ENCODE results near the gene TEX36. TPM values are rescaled to one million over a fixed set of nuclear protein-coding genes. Genes with fewer than 3 reads are reported as not detected.

TEX36 gene
- total and polyA plus RNA-seq, 2 of the 13 experiments (the other 11 are each of a cell fraction or from before 2014, with no cell fraction given) = not detected

DNA sequence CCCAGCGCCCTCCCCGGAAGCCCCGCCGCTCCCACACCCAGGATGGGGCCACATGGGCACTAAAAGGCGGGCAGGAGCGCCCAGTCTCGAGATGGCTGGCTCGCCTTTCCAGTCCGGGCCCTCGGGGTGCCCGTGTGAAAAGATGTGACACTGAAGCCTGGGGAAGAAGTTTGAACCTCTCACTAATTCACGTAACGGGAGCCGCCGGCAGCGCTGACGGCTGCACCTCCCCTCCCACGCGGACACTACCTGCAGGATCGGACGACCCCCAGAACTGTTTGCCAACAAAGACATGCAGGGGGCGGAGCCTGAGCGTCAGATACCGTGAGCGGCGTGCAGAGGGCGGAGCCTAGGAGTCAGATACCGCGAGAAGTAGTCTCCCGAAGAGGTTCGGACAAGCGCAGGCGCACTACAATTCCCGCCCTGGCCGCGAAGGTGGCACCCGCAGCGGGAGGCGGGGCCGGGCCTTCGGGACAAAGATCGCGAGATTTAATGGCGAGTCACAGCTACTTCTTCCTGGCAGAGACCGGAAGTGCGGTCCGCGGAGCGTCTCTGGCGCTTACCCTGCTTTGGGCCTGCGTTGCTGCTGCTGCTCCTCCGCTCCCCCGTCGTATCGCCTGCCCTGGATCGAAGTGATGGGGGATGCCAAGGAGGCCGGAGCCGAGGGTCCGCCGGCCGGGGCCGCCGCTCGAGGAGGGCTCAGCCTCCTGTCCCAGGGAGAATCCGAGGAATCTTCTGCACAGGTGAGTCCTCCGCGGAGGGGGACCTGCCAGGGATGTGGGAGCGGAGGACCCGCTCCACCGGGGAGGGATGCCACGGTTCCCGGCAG is 36.4 kb upstream of the TEX36 start, which contains the start of gene EDRF1 (continued):
- TF ChIP-seq ZNF670 (CRISPR knock-in tag; IDR thresholded peaks at IDR 0.05; ENCODE audit: borderline replicate concordance) = peak; percentile 76; the same call in 1 of the 2 replicates
- 0 out of 2 replicates have a peak, but pooled peaks have one; percentile 22 for TF ChIP-seq ZNF451 (CRISPR knock-in tag; IDR thresholded peaks at IDR 0.05)
- TF ChIP-seq, protein P1, sequence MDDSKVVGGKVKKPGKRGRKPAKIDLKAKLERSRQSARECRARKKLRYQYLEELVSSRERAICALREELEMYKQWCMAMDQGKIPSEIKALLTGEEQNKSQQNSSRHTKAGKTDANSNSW (CRISPR knock-in tag; IDR thresholded peaks at IDR 0.05; ENCODE audit: borderline replicate concordance) = 0 out of 2 replicates have a peak, but pooled peaks have one; percentile 29
- peak; percentile 74; the same call in 1 of the 2 replicates for TF ChIP-seq KDM5B (CRISPR knock-in tag; IDR thresholded peaks at IDR 0.05; ENCODE audit: borderline replicate concordance)
- peak; percentile 89 for TF ChIP-seq ZSCAN31 (CRISPR knock-in tag; IDR thresholded peaks at IDR 0.05; ENCODE audit: low read depth)
- TF ChIP-seq U2AF2 (IDR thresholded peaks at IDR 0.05; ENCODE audit: low read depth, low read length) = no peak
- peak; percentile 87; the same call in 2 of the 3 replicates for TF ChIP-seq MXI1 (IDR thresholded peaks at IDR 0.05; ENCODE audit: borderline replicate concordance, low read depth, low read length)
- TF ChIP-seq, protein P2, sequence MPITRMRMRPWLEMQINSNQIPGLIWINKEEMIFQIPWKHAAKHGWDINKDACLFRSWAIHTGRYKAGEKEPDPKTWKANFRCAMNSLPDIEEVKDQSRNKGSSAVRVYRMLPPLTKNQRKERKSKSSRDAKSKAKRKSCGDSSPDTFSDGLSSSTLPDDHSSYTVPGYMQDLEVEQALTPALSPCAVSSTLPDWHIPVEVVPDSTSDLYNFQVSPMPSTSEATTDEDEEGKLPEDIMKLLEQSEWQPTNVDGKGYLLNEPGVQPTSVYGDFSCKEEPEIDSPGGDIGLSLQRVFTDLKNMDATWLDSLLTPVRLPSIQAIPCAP (CRISPR knock-in tag; IDR thresholded peaks at IDR 0.05; ENCODE audit: low read depth) = peak; percentile 39; the same call in 1 of the 2 replicates
- TF ChIP-seq KMT2A (CRISPR knock-in tag; IDR thresholded peaks at IDR 0.05) = peak; percentile 92
- TF ChIP-seq, protein P3, sequence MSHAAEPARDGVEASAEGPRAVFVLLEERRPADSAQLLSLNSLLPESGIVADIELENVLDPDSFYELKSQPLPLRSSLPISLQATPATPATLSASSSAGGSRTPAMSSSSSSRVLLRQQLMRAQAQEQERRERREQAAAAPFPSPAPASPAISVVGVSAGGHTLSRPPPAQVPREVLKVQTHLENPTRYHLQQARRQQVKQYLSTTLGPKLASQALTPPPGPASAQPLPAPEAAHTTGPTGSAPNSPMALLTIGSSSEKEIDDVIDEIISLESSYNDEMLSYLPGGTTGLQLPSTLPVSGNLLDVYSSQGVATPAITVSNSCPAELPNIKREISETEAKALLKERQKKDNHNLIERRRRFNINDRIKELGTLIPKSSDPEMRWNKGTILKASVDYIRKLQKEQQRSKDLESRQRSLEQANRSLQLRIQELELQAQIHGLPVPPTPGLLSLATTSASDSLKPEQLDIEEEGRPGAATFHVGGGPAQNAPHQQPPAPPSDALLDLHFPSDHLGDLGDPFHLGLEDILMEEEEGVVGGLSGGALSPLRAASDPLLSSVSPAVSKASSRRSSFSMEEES (CRISPR knock-in tag; IDR thresholded peaks at IDR 0.05) = no peak
- peak; percentile 83 for TF ChIP-seq SAP130 (CRISPR knock-in tag; IDR thresholded peaks at IDR 0.05; ENCODE audit: low read depth)
- 0 out of 2 replicates have a peak, but pooled peaks have one; percentile 6 for TF ChIP-seq ZNF891 (CRISPR knock-in tag; IDR thresholded peaks at IDR 0.05)
- TF ChIP-seq HOXD1 (CRISPR knock-in tag; IDR thresholded peaks at IDR 0.05) = peak; percentile 69; the same call in 1 of the 2 replicates
- TF ChIP-seq ZNF761 (CRISPR knock-in tag; conservative IDR thresholded peaks at IDR 0.05) = peak; percentile 59; the same call in 1 of the 2 replicates
- no peak for TF ChIP-seq ATF5 (CRISPR knock-in tag; IDR thresholded peaks at IDR 0.05; ENCODE audit: low read depth)
- peak; percentile 16 for TF ChIP-seq ZNF781 (CRISPR knock-in tag; IDR thresholded peaks at IDR 0.05; ENCODE audit: borderline replicate concordance, not compliant biosample characterization)
- no peak; the same call in 1 of the 2 replicates for TF ChIP-seq ZNF710 (CRISPR knock-in tag; IDR thresholded peaks at IDR 0.05; ENCODE audit: borderline replicate concordance)
- TF ChIP-seq ZNF501 (CRISPR knock-in tag; IDR thresholded peaks at IDR 0.05) = peak; percentile 88
- TF ChIP-seq CHD2 (IDR thresholded peaks at IDR 0.05; ENCODE audit: low read depth, low read length) = peak; percentile 96
- TF ChIP-seq ZSCAN20 (CRISPR knock-in tag; IDR thresholded peaks at IDR 0.05; ENCODE audit: borderline replicate concordance) = no peak; the same call in 1 of the 2 replicates
- TF ChIP-seq ZBTB43 (CRISPR knock-in tag; conservative IDR thresholded peaks at IDR 0.05) = peak; percentile 73; the same call in 1 of the 2 replicates

Measured in HepG2 (cell line).